GM12878 (cell line): ENCODE data around the gene MND1. TPM values are rescaled to one million over a fixed set of nuclear protein-coding genes. Genes with fewer than 3 reads are reported as not detected.

ENCODE experiments used
- ATAC-seq: fragments of 200-7000 bp; cut with Tn5 transposase; 3 replicates; pipeline ENCODE4 v1.9.1; 2020; ENCODE audit warnings: mild to moderate bottlenecking, moderate library complexity
- BruUV-seq: library from RNA; stranded (reverse); fragments of 400-500 nt; replicated peaks from 2 replicates; lab custom pipeline; 2021; lab: Mats Ljungman, UMichigan
- CTCF ChIA-PET: fragments of 300-600 bp; sonication (Branson Sonifier 250); formaldehyde crosslinking; extraction: SDS; loops from one replicate; lab custom pipeline; 2021; ENCODE audit warnings: inconsistent platforms; lab: Yijun Ruan, JAX
- POLR2A ChIA-PET: fragments of 350-600 bp; formaldehyde crosslinking; extraction: SDS; loops from one replicate; lab custom pipeline; 2021; ENCODE audit warnings: inconsistent platforms; lab: Charles Lee
- RAD21 ChIA-PET: fragments of 300-600 bp; sonication (Branson Sonifier 250); formaldehyde crosslinking; loops from one replicate; lab custom pipeline; 2023; ENCODE audit warnings: antibody characterized with exemption; ENCODE audit not compliant: unreplicated experiment; lab: Charles Lee
- SMC1A ChIA-PET: fragments of 300-600 bp; sonication (Branson Sonifier 250); formaldehyde crosslinking; loops from one replicate; lab custom pipeline; 2023; ENCODE audit not compliant: unreplicated experiment, uncharacterized antibody; lab: Charles Lee
- DNase-seq: peaks from one replicate; pipeline ENCODE4 v3.0.0-alpha.2; 2011; ENCODE audit warnings: low read depth, low spot score
- FAIRE-seq: peaks from 3 replicates; lab custom pipeline; 2011; peaks lifted over from hg19 to GRCh38; lab: Jason Lieb, UNC
- H2AFZ ChIP-seq: 2 replicates; pipeline ENCODE4 v1.6.0; 2011; ENCODE audit warnings: low read depth, low read length, control low read depth; ENCODE audit not compliant: control insufficient read depth
- H3K27ac ChIP-seq: 2 replicates; pipeline ENCODE4 v1.5.1; 2011; ENCODE audit warnings: control low read depth; ENCODE audit not compliant: control insufficient read depth, insufficient read depth
- H3K27me3 ChIP-seq, 2 experiments: replicated peaks in 1 of 2; 2 replicates each; pipeline versions ENCODE4 v1.6.0 to v1.6.1; 2011; ENCODE audit warnings: low read length in 1 of 2; ENCODE audit not compliant: control insufficient read depth in 2 of 2, insufficient read depth in 2 of 2
- H3K36me3 ChIP-seq, 2 experiments: 2 replicates each; pipeline ENCODE4 v1.5.1; 2011; ENCODE audit warnings: low read length in 1 of 2; ENCODE audit not compliant: control insufficient read depth in 2 of 2, insufficient read depth in 2 of 2
- H3K4me1 ChIP-seq: 2 replicates; pipeline ENCODE4 v1.6.1; 2011; ENCODE audit warnings: mild to moderate bottlenecking, low read length, moderate library complexity, mixed read lengths; ENCODE audit not compliant: control insufficient read depth, insufficient read depth
- H3K4me2 ChIP-seq: 2 replicates; pipeline ENCODE4 v1.6.0; 2011; ENCODE audit warnings: control low read depth; ENCODE audit not compliant: control insufficient read depth, insufficient read depth
- H3K4me3 ChIP-seq: fragments of 200-600 bp; sonication (generic); 2 replicates; pipeline ENCODE4 v1.5.1; 2016
- H3K79me2 ChIP-seq: 2 replicates; pipeline ENCODE4 v1.6.0; 2011; ENCODE audit warnings: low read length; ENCODE audit not compliant: control insufficient read depth, insufficient read depth
- H3K9ac ChIP-seq: 2 replicates; pipeline ENCODE4 v1.8.0; 2011; ENCODE audit warnings: low read length, control low read depth, mixed read lengths; ENCODE audit not compliant: control insufficient read depth, insufficient read depth
- H3K9me3 ChIP-seq: replicated peaks from 3 replicates; pipeline ENCODE4 v1.5.1; 2011; ENCODE audit warnings: mild to moderate bottlenecking, low read length; ENCODE audit not compliant: control insufficient read depth, insufficient read depth
- H4K20me1 ChIP-seq: 2 replicates; pipeline ENCODE4 v1.6.0; 2011; ENCODE audit not compliant: control insufficient read depth, insufficient read depth
- EGR1 ChIP-seq, 2 experiments: IDR thresholded peaks; 1 replicate in 1 of 2; 2 replicates in 1 of 2; pipeline ENCODE4 v1.6.1; 2011 to 2012; ENCODE audit warnings: low read depth in 2 of 2, low read length in 2 of 2, borderline replicate concordance in 1 of 2, mild to moderate bottlenecking in 1 of 2, moderate library complexity in 1 of 2
- FOS ChIP-seq: IDR thresholded peaks from 3 replicates; pipeline ENCODE4 v1.6.1; 2011; ENCODE audit warnings: borderline replicate concordance; ENCODE audit not compliant: insufficient read length; ENCODE audit errors: extremely low read depth
- FOXK2 ChIP-seq: fragments of 450-650 bp; IDR thresholded peaks from 2 replicates; pipeline ENCODE4 v1.6.1; 2017; ENCODE audit warnings: mild to moderate bottlenecking, moderate library complexity
- HDAC2 ChIP-seq: fragments of 200-600 bp; sonication (generic); IDR thresholded peaks from 2 replicates; pipeline ENCODE4 v1.6.1; 2017
- MTA3 ChIP-seq: IDR thresholded peaks from 2 replicates; pipeline ENCODE4 v1.6.1; 2012; ENCODE audit warnings: low read length, inconsistent platforms, borderline replicate concordance
- NFXL1 ChIP-seq: fragments of 450-650 bp; IDR thresholded peaks from 2 replicates; pipeline ENCODE4 v1.6.1; 2017; ENCODE audit warnings: antibody characterized with exemption, mild to moderate bottlenecking, borderline replicate concordance
- PAX5 ChIP-seq: IDR thresholded peaks from 2 replicates; pipeline ENCODE4 v1.6.1; 2011; ENCODE audit warnings: low read depth, low read length, borderline replicate concordance
- RBBP5 ChIP-seq: fragments of 200-600 bp; sonication (generic); conservative IDR thresholded peaks from 2 replicates; pipeline ENCODE4 v1.6.1; 2016
- SMAD5 ChIP-seq: IDR thresholded peaks from 2 replicates; pipeline ENCODE4 v1.6.1; 2016; ENCODE audit warnings: antibody characterized with exemption, low read depth
- SREBF1 ChIP-seq: IDR thresholded peaks from 2 replicates; pipeline ENCODE4 v1.6.1; 2012; ENCODE audit warnings: mild to moderate bottlenecking, low read length
- SREBF2 ChIP-seq: IDR thresholded peaks from 2 replicates; pipeline ENCODE4 v1.6.1; 2012; ENCODE audit warnings: mild to moderate bottlenecking, low read length
- ZBED1 ChIP-seq: IDR thresholded peaks from 2 replicates; pipeline ENCODE4 v1.6.1; 2016; ENCODE audit warnings: borderline replicate concordance
- WGBS: methylation state at CpG from one replicate; pipeline ENCODE4 v1.1.6; 2016; ENCODE audit warnings: low lambda C conversion rate; ENCODE audit not compliant: insufficient replicate concordance, insufficient coverage; ENCODE audit errors: missing lambda C conversion rate; 5-methylcytosine and 5-hydroxymethylcytosine counted together
- in situ Hi-C: fragments of 300-500 bp; cut with MboI; formaldehyde crosslinking; loops from 9 replicates; pipeline ENCODE4 v1.14.3; 2018; ENCODE audit warnings: mixed read lengths
- intact Hi-C: fragments of 100-400 bp; cut with micrococcal nuclease; formaldehyde crosslinking; loops from one replicate; pipeline ENCODE4 v1.14.2; 2022; ENCODE audit not compliant: unreplicated experiment
- polyA plus RNA-seq, 11 experiments: library from polyadenylated mRNA; depleted of rRNA in 4 of 11; unstranded in 6 of 11; stranded (reverse) in 5 of 11; fragments of >200 nt; fragmentation: Nextera tagmentation in 4 of 11; fragmentation: Illumina TruSeq in 1 of 11; extraction: Ambion mirVana in 4 of 11; extraction: Trizol in 1 of 11; gene quantifications; 1 replicate in 1 of 11; 2 replicates in 10 of 11; pipeline versions ENCODE4 v1.2.1 to v1.2.3, GENCODE V29; 2011 to 2016; ENCODE audit warnings: inconsistent platforms in 2 of 11, missing spikeins in 2 of 11, low read depth in 1 of 11
- total RNA-seq, 4 experiments: library from RNA; depleted of rRNA in 3 of 4; stranded (reverse); fragments of >200 nt in 3 of 4; fragmentation: Illumina TruSeq in 1 of 4; extraction: Trizol in 1 of 4; gene quantifications; 2 replicates each; pipeline versions ENCODE4 v1.2.1 to v1.2.3, GENCODE V29; 2013 to 2021
- TF ChIP-seq, protein P1 (sequence below): fragments of 450-650 bp; IDR thresholded peaks from 2 replicates; pipeline ENCODE4 v1.6.1; 2017; ENCODE audit warnings: mild to moderate bottlenecking, low read depth, inconsistent platforms; ENCODE audit not compliant: poor library complexity, severe bottlenecking
- TF ChIP-seq, protein P2 (sequence below): fragments of 450-650 bp; IDR thresholded peaks from 2 replicates; pipeline ENCODE4 v1.6.1; 2017; ENCODE audit warnings: mild to moderate bottlenecking, moderate library complexity
- TF ChIP-seq, protein P3 (sequence below): IDR thresholded peaks from 2 replicates; pipeline ENCODE4 v1.6.1; 2011; ENCODE audit warnings: borderline replicate concordance, low read depth, mild to moderate bottlenecking, moderate library complexity, low read length; ENCODE audit not compliant: insufficient read depth, poor library complexity, severe bottlenecking

MND1 gene
- total and polyA plus RNA-seq, 10 of the 15 experiments (the other 5 are each of a cell fraction or from before 2014, with no cell fraction given) = 17.7 to 58.1 (median 47.3) TPM

DNA sequence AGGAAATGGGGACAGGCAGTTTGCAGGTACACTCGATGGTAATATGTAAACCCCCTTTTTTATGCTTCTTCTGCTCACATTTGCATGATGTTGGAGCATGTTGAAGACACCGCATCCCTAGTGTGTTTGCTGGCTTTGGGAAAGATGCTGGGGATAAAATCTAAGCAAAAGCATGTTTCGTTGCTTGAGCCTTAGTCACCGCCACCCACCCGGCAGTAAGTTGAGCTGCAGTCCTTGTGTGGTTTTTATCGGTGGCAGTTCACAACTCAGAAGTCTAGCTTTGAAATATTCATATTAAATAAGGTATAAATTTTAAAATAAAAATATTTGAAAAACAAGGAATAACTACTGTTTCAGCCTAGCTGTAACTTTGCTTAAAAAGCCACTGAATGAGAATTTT lies 21.7 kb upstream of the MND1 start (continued):
- TF ChIP-seq, protein P1, sequence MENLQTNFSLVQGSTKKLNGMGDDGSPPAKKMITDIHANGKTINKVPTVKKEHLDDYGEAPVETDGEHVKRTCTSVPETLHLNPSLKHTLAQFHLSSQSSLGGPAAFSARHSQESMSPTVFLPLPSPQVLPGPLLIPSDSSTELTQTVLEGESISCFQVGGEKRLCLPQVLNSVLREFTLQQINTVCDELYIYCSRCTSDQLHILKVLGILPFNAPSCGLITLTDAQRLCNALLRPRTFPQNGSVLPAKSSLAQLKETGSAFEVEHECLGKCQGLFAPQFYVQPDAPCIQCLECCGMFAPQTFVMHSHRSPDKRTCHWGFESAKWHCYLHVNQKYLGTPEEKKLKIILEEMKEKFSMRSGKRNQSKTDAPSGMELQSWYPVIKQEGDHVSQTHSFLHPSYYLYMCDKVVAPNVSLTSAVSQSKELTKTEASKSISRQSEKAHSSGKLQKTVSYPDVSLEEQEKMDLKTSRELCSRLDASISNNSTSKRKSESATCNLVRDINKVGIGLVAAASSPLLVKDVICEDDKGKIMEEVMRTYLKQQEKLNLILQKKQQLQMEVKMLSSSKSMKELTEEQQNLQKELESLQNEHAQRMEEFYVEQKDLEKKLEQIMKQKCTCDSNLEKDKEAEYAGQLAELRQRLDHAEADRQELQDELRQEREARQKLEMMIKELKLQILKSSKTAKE = no peak

DNA sequence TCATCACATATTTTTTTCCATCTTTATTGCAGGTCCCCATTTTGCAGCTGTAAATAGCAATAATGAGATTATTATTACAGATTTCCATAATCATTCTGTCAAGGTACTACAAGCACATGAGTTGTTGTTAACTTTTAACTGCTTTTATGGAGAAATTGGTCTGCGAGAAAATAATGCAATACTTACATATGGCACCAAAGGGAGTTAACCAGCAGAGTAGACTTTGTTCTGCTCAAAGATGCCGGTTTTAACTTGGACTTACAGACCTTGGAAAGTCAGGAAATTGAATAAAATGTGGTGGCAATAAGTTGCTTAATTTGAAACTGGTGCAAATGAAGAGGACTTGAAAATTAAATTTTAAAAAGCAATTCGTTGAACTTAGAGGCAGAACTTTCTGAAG lies 20.4 kb upstream of the MND1 start:
- ChIA-PET POLR2A (no interaction called here), SMC1A (interaction anchor here (1.0 to 2.4 kb wide), 2 partner anchors 11 to 326 kb away, joined by 3 to 7 read pairs; no protein-coding TSS in a partner anchor), CTCF (interaction anchor here (1.8 to 2.3 kb wide), 2 partner anchors 319 to 325 kb away, joined by 7 to 13 read pairs; no protein-coding TSS in a partner anchor), RAD21 (interaction anchor here (1.6 kb wide), 1 partner anchor 159 kb away, joined by 3 read pairs; no protein-coding TSS in a partner anchor)
- no TSS peak for BruUV-seq
- in situ Hi-C loops = no loop called here
- ATAC-seq = no peak
- no peak overlapping the region for H2AFZ ChIP-seq
- no peak for FAIRE-seq
- H3K36me3 ChIP-seq = no peaks in the 10 kb centered on the region
- no peaks in the 10 kb centered on the region for H3K9me3 ChIP-seq
- no peak for DNase-seq
- no peak overlapping the region for H3K9ac ChIP-seq
- intact Hi-C loops = no loop called here
- H3K27ac ChIP-seq = no peak overlapping the region
- no peak overlapping the region for H3K4me3 ChIP-seq
- no peaks in the 10 kb centered on the region for H4K20me1 ChIP-seq
- WGBS = 57% methylated on average over 3 of the region's 3 CpGs
- no peak overlapping the region for H3K4me2 ChIP-seq
- H3K79me2 ChIP-seq = no peaks in the 10 kb centered on the region
- no peaks in the 10 kb centered on the region for H3K4me1 ChIP-seq
- no peaks in the 10 kb centered on the region for H3K27me3 ChIP-seq
- no peak for TF ChIP-seq EGR1 (IDR thresholded peaks at IDR 0.05; ENCODE audit: borderline replicate concordance in 1 of 2, low read depth in 2 of 2, low read length in 2 of 2)
- no peak for TF ChIP-seq RBBP5
- no peak for TF ChIP-seq FOXK2
- TF ChIP-seq ZBED1 = no peak
- TF ChIP-seq SREBF1 = no peak
- no peak for TF ChIP-seq SMAD5
- TF ChIP-seq FOS = no peak
- TF ChIP-seq MTA3 = no peak
- TF ChIP-seq, protein P2, sequence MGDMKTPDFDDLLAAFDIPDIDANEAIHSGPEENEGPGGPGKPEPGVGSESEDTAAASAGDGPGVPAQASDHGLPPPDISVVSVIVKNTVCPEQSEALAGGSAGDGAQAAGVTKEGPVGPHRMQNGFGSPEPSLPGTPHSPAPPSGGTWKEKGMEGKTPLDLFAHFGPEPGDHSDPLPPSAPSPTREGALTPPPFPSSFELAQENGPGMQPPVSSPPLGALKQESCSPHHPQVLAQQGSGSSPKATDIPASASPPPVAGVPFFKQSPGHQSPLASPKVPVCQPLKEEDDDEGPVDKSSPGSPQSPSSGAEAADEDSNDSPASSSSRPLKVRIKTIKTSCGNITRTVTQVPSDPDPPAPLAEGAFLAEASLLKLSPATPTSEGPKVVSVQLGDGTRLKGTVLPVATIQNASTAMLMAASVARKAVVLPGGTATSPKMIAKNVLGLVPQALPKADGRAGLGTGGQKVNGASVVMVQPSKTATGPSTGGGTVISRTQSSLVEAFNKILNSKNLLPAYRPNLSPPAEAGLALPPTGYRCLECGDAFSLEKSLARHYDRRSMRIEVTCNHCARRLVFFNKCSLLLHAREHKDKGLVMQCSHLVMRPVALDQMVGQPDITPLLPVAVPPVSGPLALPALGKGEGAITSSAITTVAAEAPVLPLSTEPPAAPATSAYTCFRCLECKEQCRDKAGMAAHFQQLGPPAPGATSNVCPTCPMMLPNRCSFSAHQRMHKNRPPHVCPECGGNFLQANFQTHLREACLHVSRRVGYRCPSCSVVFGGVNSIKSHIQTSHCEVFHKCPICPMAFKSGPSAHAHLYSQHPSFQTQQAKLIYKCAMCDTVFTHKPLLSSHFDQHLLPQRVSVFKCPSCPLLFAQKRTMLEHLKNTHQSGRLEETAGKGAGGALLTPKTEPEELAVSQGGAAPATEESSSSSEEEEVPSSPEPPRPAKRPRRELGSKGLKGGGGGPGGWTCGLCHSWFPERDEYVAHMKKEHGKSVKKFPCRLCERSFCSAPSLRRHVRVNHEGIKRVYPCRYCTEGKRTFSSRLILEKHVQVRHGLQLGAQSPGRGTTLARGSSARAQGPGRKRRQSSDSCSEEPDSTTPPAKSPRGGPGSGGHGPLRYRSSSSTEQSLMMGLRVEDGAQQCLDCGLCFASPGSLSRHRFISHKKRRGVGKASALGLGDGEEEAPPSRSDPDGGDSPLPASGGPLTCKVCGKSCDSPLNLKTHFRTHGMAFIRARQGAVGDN = no peak
- TF ChIP-seq, protein P3, sequence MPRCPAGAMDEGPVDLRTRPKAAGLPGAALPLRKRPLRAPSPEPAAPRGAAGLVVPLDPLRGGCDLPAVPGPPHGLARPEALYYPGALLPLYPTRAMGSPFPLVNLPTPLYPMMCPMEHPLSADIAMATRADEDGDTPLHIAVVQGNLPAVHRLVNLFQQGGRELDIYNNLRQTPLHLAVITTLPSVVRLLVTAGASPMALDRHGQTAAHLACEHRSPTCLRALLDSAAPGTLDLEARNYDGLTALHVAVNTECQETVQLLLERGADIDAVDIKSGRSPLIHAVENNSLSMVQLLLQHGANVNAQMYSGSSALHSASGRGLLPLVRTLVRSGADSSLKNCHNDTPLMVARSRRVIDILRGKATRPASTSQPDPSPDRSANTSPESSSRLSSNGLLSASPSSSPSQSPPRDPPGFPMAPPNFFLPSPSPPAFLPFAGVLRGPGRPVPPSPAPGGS = no peak
- no peak for TF ChIP-seq SREBF2
- no peak for TF ChIP-seq NFXL1
- TF ChIP-seq HDAC2 = no peak
- TF ChIP-seq PAX5 = no peak
